ENCODE results near the gene RGS7. TPM values are rescaled to one million over a fixed set of nuclear protein-coding genes. Genes with fewer than 3 reads are reported as not detected.
"Not testable (repeated sequence)": the region's sequence is repeated elsewhere in the genome, so short reads cannot be mapped to it uniquely, and the experiment has no call there.

The RGS7 gene
- total RNA-seq, 1 experiment from 2014 or later = 0.10 TPM

DNA sequence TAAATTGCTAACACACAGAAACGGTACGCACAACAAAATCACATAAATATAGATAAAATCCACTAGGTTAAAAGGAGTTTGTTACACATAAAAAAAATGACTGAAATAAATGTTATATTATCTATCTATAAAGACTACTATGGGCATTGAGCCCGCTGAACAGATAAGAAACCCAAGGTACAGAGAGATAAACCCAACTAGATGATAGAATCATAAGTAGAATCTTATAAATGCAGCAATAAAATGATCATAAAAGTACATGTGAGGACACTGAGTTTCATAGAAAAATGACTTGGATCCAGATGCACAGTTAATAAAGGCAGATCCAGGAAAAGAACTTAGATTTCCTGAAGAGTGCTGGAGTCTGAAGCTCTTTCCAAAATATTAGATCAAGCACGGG, 128.7 kb downstream of the RGS7 start:
- H3K4me1 ChIP-seq (ENCODE audit: control insufficient read depth, insufficient read depth, low read length) = no peaks in the 10 kb centered on the region; the same call in 1 of the 2 replicates
- DNase-seq (ENCODE audit: low read depth, low spot score) = no peak
- ATAC-seq = no peak
- H3K36me3 ChIP-seq (ENCODE audit: control insufficient read depth, insufficient read depth, low read length) = no peaks in the 10 kb centered on the region
- no TSS peak for BruUV-seq (replicated peaks)
- intact Hi-C loops (cut with micrococcal nuclease; ENCODE audit: unreplicated experiment) = no loop called here
- ChIA-PET CTCF (no interaction called here), POLR2A (no interaction called here)
- no peaks in the 10 kb centered on the region for H3K9me3 ChIP-seq (ENCODE audit: control insufficient read depth, insufficient read depth, low read depth, low read length)
- no peaks in the 10 kb centered on the region for H3K27me3 ChIP-seq (ENCODE audit: control insufficient read depth, insufficient read depth, low read length)
- TF ChIP-seq POLR2AphosphoS5 (IDR thresholded peaks at IDR 0.05; ENCODE audit: low read depth, low read length) = no peak
- no peak overlapping the region for H3K27ac ChIP-seq (ENCODE audit: low read length)
- in situ Hi-C loops (cut with HindIII; ENCODE audit: low pct_unique_long_range_greater_than_20kb, low sequenced_read_pairs) = no loop called here
- H3K4me3 ChIP-seq (ENCODE audit: low read depth in 2 of 2, low read length in 2 of 2) = no peak overlapping the region

DNA sequence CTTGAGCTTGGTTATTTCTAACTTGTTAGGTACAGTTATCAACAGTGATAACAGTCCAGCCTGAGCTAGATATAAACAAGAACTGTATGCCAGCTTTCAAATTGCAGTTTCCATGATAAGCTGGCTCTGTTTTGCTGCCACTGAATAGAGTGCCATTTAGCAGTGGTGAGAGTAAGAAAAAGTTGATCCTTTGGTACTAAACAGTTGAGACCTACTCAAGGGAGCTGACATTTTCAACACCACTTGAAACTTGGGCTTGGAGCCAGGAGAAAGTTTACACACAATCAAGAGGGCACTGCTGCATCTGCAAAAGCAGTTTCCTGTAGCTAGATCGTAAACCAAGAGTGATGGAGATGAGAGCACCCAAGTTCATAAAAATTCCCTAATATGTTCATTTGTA, 131.3 kb downstream of the RGS7 start:
- H3K36me3 ChIP-seq (ENCODE audit: control insufficient read depth, insufficient read depth, low read length) = no peaks in the 10 kb centered on the region
- intact Hi-C loops (cut with micrococcal nuclease; ENCODE audit: unreplicated experiment) = no loop called here
- H3K4me3 ChIP-seq (ENCODE audit: low read depth in 2 of 2, low read length in 2 of 2) = no peak overlapping the region
- no peaks in the 10 kb centered on the region for H3K27me3 ChIP-seq (ENCODE audit: control insufficient read depth, insufficient read depth, low read length)
- H3K9me3 ChIP-seq (ENCODE audit: control insufficient read depth, insufficient read depth, low read depth, low read length) = no peaks in the 10 kb centered on the region
- no TSS peak for BruUV-seq (replicated peaks)
- H3K4me1 ChIP-seq (ENCODE audit: control insufficient read depth, insufficient read depth, low read length) = no peaks in the 10 kb centered on the region; the same call in 1 of the 2 replicates
- ChIA-PET POLR2A (no interaction called here), CTCF (no interaction called here)
- in situ Hi-C loops (cut with HindIII; ENCODE audit: low pct_unique_long_range_greater_than_20kb, low sequenced_read_pairs) = no loop called here
- TF ChIP-seq, protein P1, sequence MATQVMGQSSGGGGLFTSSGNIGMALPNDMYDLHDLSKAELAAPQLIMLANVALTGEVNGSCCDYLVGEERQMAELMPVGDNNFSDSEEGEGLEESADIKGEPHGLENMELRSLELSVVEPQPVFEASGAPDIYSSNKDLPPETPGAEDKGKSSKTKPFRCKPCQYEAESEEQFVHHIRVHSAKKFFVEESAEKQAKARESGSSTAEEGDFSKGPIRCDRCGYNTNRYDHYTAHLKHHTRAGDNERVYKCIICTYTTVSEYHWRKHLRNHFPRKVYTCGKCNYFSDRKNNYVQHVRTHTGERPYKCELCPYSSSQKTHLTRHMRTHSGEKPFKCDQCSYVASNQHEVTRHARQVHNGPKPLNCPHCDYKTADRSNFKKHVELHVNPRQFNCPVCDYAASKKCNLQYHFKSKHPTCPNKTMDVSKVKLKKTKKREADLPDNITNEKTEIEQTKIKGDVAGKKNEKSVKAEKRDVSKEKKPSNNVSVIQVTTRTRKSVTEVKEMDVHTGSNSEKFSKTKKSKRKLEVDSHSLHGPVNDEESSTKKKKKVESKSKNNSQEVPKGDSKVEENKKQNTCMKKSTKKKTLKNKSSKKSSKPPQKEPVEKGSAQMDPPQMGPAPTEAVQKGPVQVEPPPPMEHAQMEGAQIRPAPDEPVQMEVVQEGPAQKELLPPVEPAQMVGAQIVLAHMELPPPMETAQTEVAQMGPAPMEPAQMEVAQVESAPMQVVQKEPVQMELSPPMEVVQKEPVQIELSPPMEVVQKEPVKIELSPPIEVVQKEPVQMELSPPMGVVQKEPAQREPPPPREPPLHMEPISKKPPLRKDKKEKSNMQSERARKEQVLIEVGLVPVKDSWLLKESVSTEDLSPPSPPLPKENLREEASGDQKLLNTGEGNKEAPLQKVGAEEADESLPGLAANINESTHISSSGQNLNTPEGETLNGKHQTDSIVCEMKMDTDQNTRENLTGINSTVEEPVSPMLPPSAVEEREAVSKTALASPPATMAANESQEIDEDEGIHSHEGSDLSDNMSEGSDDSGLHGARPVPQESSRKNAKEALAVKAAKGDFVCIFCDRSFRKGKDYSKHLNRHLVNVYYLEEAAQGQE (IDR thresholded peaks at IDR 0.05; ENCODE audit: insufficient read depth in 1 of 2, low read depth in 2 of 2, low read length in 1 of 2) = no peak
- TF ChIP-seq TCF7L2 (IDR thresholded peaks at IDR 0.05; ENCODE audit: low read depth, low read length) = no peak
- no peak for TF ChIP-seq SIN3A (IDR thresholded peaks at IDR 0.05; ENCODE audit: borderline replicate concordance, insufficient read depth, low read depth, low read length)
- TF ChIP-seq, protein P2, sequence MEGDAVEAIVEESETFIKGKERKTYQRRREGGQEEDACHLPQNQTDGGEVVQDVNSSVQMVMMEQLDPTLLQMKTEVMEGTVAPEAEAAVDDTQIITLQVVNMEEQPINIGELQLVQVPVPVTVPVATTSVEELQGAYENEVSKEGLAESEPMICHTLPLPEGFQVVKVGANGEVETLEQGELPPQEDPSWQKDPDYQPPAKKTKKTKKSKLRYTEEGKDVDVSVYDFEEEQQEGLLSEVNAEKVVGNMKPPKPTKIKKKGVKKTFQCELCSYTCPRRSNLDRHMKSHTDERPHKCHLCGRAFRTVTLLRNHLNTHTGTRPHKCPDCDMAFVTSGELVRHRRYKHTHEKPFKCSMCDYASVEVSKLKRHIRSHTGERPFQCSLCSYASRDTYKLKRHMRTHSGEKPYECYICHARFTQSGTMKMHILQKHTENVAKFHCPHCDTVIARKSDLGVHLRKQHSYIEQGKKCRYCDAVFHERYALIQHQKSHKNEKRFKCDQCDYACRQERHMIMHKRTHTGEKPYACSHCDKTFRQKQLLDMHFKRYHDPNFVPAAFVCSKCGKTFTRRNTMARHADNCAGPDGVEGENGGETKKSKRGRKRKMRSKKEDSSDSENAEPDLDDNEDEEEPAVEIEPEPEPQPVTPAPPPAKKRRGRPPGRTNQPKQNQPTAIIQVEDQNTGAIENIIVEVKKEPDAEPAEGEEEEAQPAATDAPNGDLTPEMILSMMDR (IDR thresholded peaks at IDR 0.05) = no peak
- no peak for TF ChIP-seq POLR2AphosphoS5 (IDR thresholded peaks at IDR 0.05; ENCODE audit: low read depth, low read length)
- DNase-seq (ENCODE audit: low read depth, low spot score) (no peak), ATAC-seq (no peak)
- no peak overlapping the region for H3K27ac ChIP-seq (ENCODE audit: low read length)

DNA sequence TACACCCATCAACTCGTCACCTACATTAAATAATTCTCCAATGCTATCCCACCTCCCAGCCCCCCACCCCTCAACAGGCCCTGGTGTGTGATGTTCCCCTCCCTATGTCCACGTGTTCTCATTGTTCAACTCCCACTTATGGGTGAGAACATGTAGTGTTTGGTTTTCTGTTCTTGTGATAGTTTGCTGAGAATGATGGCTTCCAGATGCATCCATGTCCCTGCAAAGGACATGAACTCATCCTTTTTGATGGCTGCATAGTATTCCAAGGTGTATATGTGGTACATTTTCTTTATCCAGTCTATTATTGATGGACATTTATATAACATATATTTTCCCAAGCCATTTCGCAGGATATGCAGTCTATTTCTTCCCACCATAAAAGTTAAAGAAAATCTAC, 132.8 kb downstream of the RGS7 start:
- CTCF ChIA-PET, ATAC-seq: not testable (repeated sequence)

DNA sequence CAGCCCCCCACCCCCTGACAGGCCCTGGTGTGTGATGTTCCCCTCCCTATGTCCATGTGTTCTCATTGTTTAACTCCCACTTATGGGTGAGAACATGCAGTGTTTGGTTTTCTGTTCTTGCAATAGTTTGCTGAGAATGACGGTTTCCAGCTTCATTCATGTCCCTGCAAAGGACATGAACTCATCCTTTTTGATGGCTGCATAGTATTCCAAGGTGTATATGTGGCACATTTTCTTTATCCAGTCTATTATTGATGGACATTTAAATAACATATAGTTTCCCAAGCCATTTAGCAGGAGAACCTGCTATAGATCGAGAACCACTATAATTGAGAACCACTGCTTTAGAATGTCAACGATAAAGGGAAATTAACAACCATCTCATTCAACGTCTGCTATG, 134.2 kb downstream of the RGS7 start:
- H3K36me3 ChIP-seq (ENCODE audit: control insufficient read depth, insufficient read depth, low read length); ATAC-seq; H3K4me1 ChIP-seq (ENCODE audit: control insufficient read depth, insufficient read depth, low read length); in situ Hi-C loops (cut with HindIII; ENCODE audit: low pct_unique_long_range_greater_than_20kb, low sequenced_read_pairs); BruUV-seq (replicated peaks); CTCF ChIA-PET; intact Hi-C loops (cut with micrococcal nuclease; ENCODE audit: unreplicated experiment); H3K27ac ChIP-seq (ENCODE audit: low read length); H3K4me3 ChIP-seq (ENCODE audit: low read depth in 2 of 2, low read length in 2 of 2); H3K27me3 ChIP-seq (ENCODE audit: control insufficient read depth, insufficient read depth, low read length); DNase-seq (ENCODE audit: low read depth, low spot score); POLR2A ChIA-PET; H3K9me3 ChIP-seq (ENCODE audit: control insufficient read depth, insufficient read depth, low read depth, low read length): not testable (repeated sequence)

More for the DNA sequence above, 132.8 kb downstream of the RGS7 start:
- in situ Hi-C loops (cut with HindIII; ENCODE audit: low pct_unique_long_range_greater_than_20kb, low sequenced_read_pairs); H3K27ac ChIP-seq (ENCODE audit: low read length); H3K4me1 ChIP-seq (ENCODE audit: control insufficient read depth, insufficient read depth, low read length); intact Hi-C loops (cut with micrococcal nuclease; ENCODE audit: unreplicated experiment); DNase-seq (ENCODE audit: low read depth, low spot score); POLR2A ChIA-PET; H3K4me3 ChIP-seq (ENCODE audit: low read depth in 2 of 2, low read length in 2 of 2); H3K36me3 ChIP-seq (ENCODE audit: control insufficient read depth, insufficient read depth, low read length); BruUV-seq (replicated peaks); H3K9me3 ChIP-seq (ENCODE audit: control insufficient read depth, insufficient read depth, low read depth, low read length); H3K27me3 ChIP-seq (ENCODE audit: control insufficient read depth, insufficient read depth, low read length): not testable (repeated sequence)
